Heart right ventricle (tissue), 16 donors: ENCODE measurements around the gene ULK1. TPM values are rescaled to one million over a fixed set of nuclear protein-coding genes. Genes with fewer than 3 reads are reported as not detected.
"Not testable (repeated sequence)": the region's sequence is repeated elsewhere in the genome, so short reads cannot be mapped to it uniquely, and the experiment has no call there.

Source experiments
- ATAC-seq, 8 donors: fragments of 200-7000 bp; cut with Tn5 transposase; one replicate each; pipeline ENCODE4 v1.9.1; 2020; ENCODE audit warnings: mild to moderate bottlenecking in 8 of 8, moderate library complexity in 8 of 8, moderate number of reproducible peaks in 1 of 8
- DNase-seq, 2 donors: peaks; one replicate each; pipeline ENCODE4 v3.0.0-alpha.2; 2020
- H3K27ac ChIP-seq, 10 donors: fragments of 200-600 bp; sonication (generic) in 2 of 10; one replicate each; pipeline versions ENCODE4 v1.5.0 to v1.8.0; 2020 to 2022; ENCODE audit warnings: mild to moderate bottlenecking in 3 of 10
- H3K27me3 ChIP-seq, 7 donors: fragments of 200-600 bp; one replicate each; pipeline ENCODE4 v1.8.0; 2021 to 2022; ENCODE audit warnings: mild to moderate bottlenecking in 2 of 7
- H3K36me3 ChIP-seq, 9 donors: fragments of 200-600 bp; sonication (generic) in 1 of 9; one replicate each; pipeline versions ENCODE4 v1.5.0 to v1.8.0; 2020 to 2022; ENCODE audit warnings: mild to moderate bottlenecking in 2 of 9
- H3K4me1 ChIP-seq, 9 donors: fragments of 200-600 bp; sonication (generic) in 1 of 9; one replicate each; pipeline versions ENCODE4 v1.5.0 to v1.8.0; 2020 to 2022; ENCODE audit warnings: mild to moderate bottlenecking in 4 of 9
- H3K4me3 ChIP-seq, 10 donors: fragments of 200-600 bp; sonication (generic) in 2 of 10; one replicate each; pipeline versions ENCODE4 v1.5.0 to v1.8.0; 2020 to 2022; ENCODE audit warnings: mild to moderate bottlenecking in 7 of 10, moderate library complexity in 2 of 10
- H3K9me3 ChIP-seq, 11 donors: fragments of 200-600 bp in 10 of 11; sonication (generic) in 2 of 11; one replicate each; pipeline versions ENCODE4 v1.5.0 to v1.8.0; 2013 to 2022; ENCODE audit warnings: mild to moderate bottlenecking in 2 of 11, control low read depth in 1 of 11, moderate library complexity in 1 of 11
- CTCF ChIP-seq, 9 donors: fragments of 200-600 bp; sonication (generic) in 2 of 9; IDR thresholded peaks; one replicate each; pipeline versions ENCODE4 v1.5.0 to v1.8.0; 2021 to 2022; ENCODE audit warnings: antibody characterized with exemption in 9 of 9, mild to moderate bottlenecking in 5 of 9, moderate library complexity in 1 of 9
- WGBS, 2 donors: extraction: QIAGEN DNeasy Blood & Tissue Kit; methylation state at CpG; one replicate each; pipeline ENCODE4 v1.1.7; 2013; ENCODE audit warnings: inconsistent platforms in 1 of 2; 5-methylcytosine and 5-hydroxymethylcytosine counted together
- intact Hi-C, 10 donors: fragments of 100-400 bp; cut with DNase I; formaldehyde crosslinking; loops; one replicate each; pipeline versions ENCODE4 v1.11.1 to v1.14.2; 2022
- polyA plus RNA-seq, 2 donors: library from polyadenylated mRNA; stranded (reverse); fragments of 200-250 nt; gene quantifications; one replicate each; pipeline ENCODE4 v1.2.3, GENCODE V29; 2013
- total RNA-seq, 10 donors: library from RNA; stranded (reverse); fragmentation: NEBNext Ultra II Directional in 3 of 10; extraction: Animal tissue kit (Norgen Biotek cat#: 25700) in 3 of 10; gene quantifications; one replicate each; pipeline versions ENCODE4 v1.2.1 to v1.2.4, GENCODE V29; 2021 to 2023
- donor health status: Arrhythmogenic right ventricular cardiomyopathy.
- donor health status: ischemic (EF 13 %, LVEDD 7.1; RV severe dilation, severe dysfunction).
- donor health status: healthy with polysubstance abuse.
- donor health status: DM: no; HTN: yes; CAD: no.
- donor health status: DM: no; HTN: no; CAD: no.
- donor health status: ischemic (EF 25% LVEDD 6.9; RV normal size, moderate dysfunction).
- donor health status: ischemic (EF 25% LVEDD 5.7; RV mildly dilated, moderate dysfunction).
- donor health status: healthy.
- donor health status: DM: yes; HTN: yes; CAD: no.
- donor health status: Ischemic cardiomyopathy.
- donor health status: ischemic (EF 35%, LVEDD 5.7; RV mildly dilated, moderate dysfunction).
- donor health status: nonischemic (EF 11% LVEDD 7.7; RV severe dilation, severe dysfunction).
- donor health status: DM: yes; HTN: yes; CAD: no.
- donor health status: PGD.
- donor health status: ischemic (EF 29% LVEDD 5.4; RV normal size, mild dysfunction).
- donor health status: nonischemic (EF 23%, LVEDD 6.1; RV moderate dilation, normal function).

The ULK1 gene
- total and polyA plus RNA-seq, 12 donors = 10.7 to 77.7 (median 48.6) TPM

GRCh38 chr12:131885543-131886057 lies 8.8 kb upstream of the ULK1 start:
- Histone ChIP-seq H3K27ac (no peak overlapping the region), H3K4me1 (peaks cover 0 to 12% (median 0%) of the 10 kb centered on the region in 9 donors), H3K4me3 (no peak overlapping the region), H3K27me3 (no peaks in the 10 kb centered on the region), H3K36me3 (no peaks in the 10 kb centered on the region), H3K9me3 (peaks cover 0 to 12% (median 4%) of the 10 kb centered on the region in 11 donors)
- intact Hi-C loops = no loop called here
- ATAC-seq = no peak
- TF ChIP-seq CTCF (IDR thresholded peaks at IDR 0.05) = no peak
- DNase-seq = no peak
- 93 to 95% methylated on average over 7 of the region's 7 CpGs for WGBS, 2 donors

DNA sequence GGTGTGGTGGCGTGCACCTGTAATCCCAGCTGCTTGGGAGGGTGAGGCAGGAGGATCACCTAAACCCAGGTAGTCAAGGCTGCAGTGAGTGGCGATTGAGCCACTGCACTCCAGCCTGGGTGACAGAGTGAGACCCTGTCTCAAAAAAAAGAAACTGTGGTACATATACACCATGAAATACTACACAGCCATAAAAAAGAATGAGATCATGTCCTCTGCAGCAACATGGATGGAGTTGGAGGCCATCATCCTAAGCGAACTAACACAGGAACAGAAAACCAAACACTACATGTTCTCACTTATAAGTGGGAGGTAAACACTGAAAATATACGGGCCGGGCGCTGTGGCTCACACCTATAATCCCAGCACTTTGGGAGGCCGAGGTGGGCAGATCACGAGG lies 2.7 kb upstream of the ULK1 start:
- H3K27me3 ChIP-seq, H3K36me3 ChIP-seq, H3K27ac ChIP-seq, H3K9me3 ChIP-seq, ATAC-seq, H3K4me3 ChIP-seq, DNase-seq: not testable (repeated sequence)
- H3K4me1 ChIP-seq = peaks cover under 1 to 15% (median 11%) of the 10 kb centered on the region in 9 donors
- intact Hi-C loops = loop anchor here in 1 of 10 donors (10.0 kb wide), 1 partner anchor 57 kb away; no protein-coding TSS in a partner anchor
- WGBS, 2 donors = 86% methylated on average over 8 of the region's 8 CpGs

GRCh38 chr12:131892711-131893604 lies 1.5 kb upstream of the ULK1 start:
- peaks cover 8 to 27% (median 23%) of the 10 kb centered on the region in 9 donors for H3K4me1 ChIP-seq
- intact Hi-C loops = loop anchor here in 1 of 10 donors (10.0 kb wide), 1 partner anchor 58 kb away; no protein-coding TSS in a partner anchor
- DNase-seq = no peak
- no peak overlapping the region for H3K27ac ChIP-seq
- H3K27me3 ChIP-seq = no peaks in the 10 kb centered on the region
- peaks cover 0 to 12% (median 3%) of the 10 kb centered on the region in 9 donors for H3K36me3 ChIP-seq
- H3K9me3 ChIP-seq = no peaks in the 10 kb centered on the region
- no peak overlapping the region for H3K4me3 ChIP-seq
- ATAC-seq = no peak
- 78 to 82% methylated on average over 26 of the region's 26 CpGs for whole genome bisulfite sequencing, 2 donors
- no peak for TF ChIP-seq CTCF (IDR thresholded peaks at IDR 0.05)

- H3K4me1 ChIP-seq = peaks cover 8 to 34% (median 24%) of the 10 kb centered on the region in 9 donors
- H3K4me3 ChIP-seq = peak overlapping the region in 9 of 10 donors; percentile 40 to 85 (median 65)
- no peaks in the 10 kb centered on the region for H3K27me3 ChIP-seq
- 41 to 50% methylated on average over 16 to 19 of the region's 19 CpGs for whole genome bisulfite sequencing, 2 donors
- peak overlapping the region in 8 of 10 donors; percentile 27 to 99 (median 95) for H3K27ac ChIP-seq
- peak in 1 of 8 donors; percentile 2 for ATAC-seq
- H3K36me3 ChIP-seq = peaks cover 0 to 20% (median 3%) of the 10 kb centered on the region in 9 donors
- intact Hi-C loops = loop anchor here in 3 of 10 donors (2.0 to 10.0 kb wide), 2 partner anchors 35 to 59 kb away; partner anchors contain the start of gene PUS1 (in 2 of the 3)
- no peaks in the 10 kb centered on the region for H3K9me3 ChIP-seq
- TF ChIP-seq CTCF (IDR thresholded peaks at IDR 0.05) = no peak
- DNase-seq = no peak
Measured at GRCh38 chr12:131893605-131894312, 663 bp upstream of the ULK1 start.
